ENCODE data around the gene MINDY3. TPM values are rescaled to one million over a fixed set of nuclear protein-coding genes. Genes with fewer than 3 reads are reported as not detected.
A peak's percentile ranks its signal among the peaks of the same experiment; 100 is the strongest.

The MINDY3 gene
- total and polyA plus RNA-seq, 7 donors: 15.0 to 39.2 (median 23.8) TPM

GRCh38 chr10:15859509-15859905 lies 800 bp downstream of the MINDY3 start:
- H3K27ac ChIP-seq: peak overlapping the region; percentile 74 to 83 (median 75)
- TF ChIP-seq POLR2AphosphoS5 (IDR thresholded peaks at IDR 0.05) (no peak), EP300 (IDR thresholded peaks at IDR 0.05) (no peak), POLR2A (IDR thresholded peaks at IDR 0.05) (no peak)
- TF ChIP-seq, protein P1, sequence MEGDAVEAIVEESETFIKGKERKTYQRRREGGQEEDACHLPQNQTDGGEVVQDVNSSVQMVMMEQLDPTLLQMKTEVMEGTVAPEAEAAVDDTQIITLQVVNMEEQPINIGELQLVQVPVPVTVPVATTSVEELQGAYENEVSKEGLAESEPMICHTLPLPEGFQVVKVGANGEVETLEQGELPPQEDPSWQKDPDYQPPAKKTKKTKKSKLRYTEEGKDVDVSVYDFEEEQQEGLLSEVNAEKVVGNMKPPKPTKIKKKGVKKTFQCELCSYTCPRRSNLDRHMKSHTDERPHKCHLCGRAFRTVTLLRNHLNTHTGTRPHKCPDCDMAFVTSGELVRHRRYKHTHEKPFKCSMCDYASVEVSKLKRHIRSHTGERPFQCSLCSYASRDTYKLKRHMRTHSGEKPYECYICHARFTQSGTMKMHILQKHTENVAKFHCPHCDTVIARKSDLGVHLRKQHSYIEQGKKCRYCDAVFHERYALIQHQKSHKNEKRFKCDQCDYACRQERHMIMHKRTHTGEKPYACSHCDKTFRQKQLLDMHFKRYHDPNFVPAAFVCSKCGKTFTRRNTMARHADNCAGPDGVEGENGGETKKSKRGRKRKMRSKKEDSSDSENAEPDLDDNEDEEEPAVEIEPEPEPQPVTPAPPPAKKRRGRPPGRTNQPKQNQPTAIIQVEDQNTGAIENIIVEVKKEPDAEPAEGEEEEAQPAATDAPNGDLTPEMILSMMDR (IDR thresholded peaks at IDR 0.05): no peak
- H3K9me3 ChIP-seq: no peaks in the 10 kb centered on the region
- intact Hi-C loops (cut with DNase I): no loop called here
- no peaks in the 10 kb centered on the region for H3K36me3 ChIP-seq
- no peaks in the 10 kb centered on the region for H3K27me3 ChIP-seq
- peaks cover 0 to 38% (median 24%) of the 10 kb centered on the region in 4 donors for H3K4me1 ChIP-seq
- WGBS, 2 donors: 2 to 13% methylated on average over 10 of the region's 10 CpGs
- peak overlapping the region; percentile 67 to 93 (median 80) for H3K4me3 ChIP-seq
- no peak for DNase-seq

DNA sequence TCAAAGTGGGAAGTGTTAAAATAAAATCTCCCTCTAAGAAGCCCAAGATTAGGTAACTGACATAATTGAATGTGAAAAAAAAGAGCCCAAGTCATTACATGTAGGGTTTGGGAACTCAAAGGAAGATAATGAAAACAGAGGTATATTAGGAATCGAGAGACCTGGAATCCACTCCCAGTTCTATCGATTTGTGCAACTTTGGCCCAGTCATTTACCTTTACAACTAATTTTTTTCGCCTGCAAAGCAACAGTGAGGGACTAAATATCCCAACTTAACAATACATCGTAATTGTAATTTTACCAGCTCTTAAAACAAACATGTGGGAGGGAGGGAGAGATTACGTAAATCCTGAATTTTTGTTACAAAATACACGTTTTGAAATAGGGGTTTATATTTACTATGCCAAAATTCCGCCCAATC lies 1.4 kb downstream of the MINDY3 start:
- Histone ChIP-seq H3K4me1 (peaks cover 0 to 38% (median 24%) of the 10 kb centered on the region in 4 donors), H3K27me3 (no peaks in the 10 kb centered on the region), H3K9me3 (no peaks in the 10 kb centered on the region), H3K36me3 (no peaks in the 10 kb centered on the region), H3K4me3 (peak overlapping the region in 3 of 4 donors; percentile 67 to 93 (median 78)), H3K27ac (no peak overlapping the region)
- 65 to 75% methylated on average over 7 of the region's 7 CpGs for WGBS, 2 donors
- intact Hi-C loops (cut with DNase I): no loop called here
- no peak for DNase-seq
- TF ChIP-seq EP300 (IDR thresholded peaks at IDR 0.05) (no peak), POLR2AphosphoS5 (IDR thresholded peaks at IDR 0.05) (no peak), POLR2A (IDR thresholded peaks at IDR 0.05) (no peak)
- TF ChIP-seq, protein P1 (IDR thresholded peaks at IDR 0.05): no peak

GRCh38 chr10:15857107-15857575 lies 3.2 kb downstream of the MINDY3 start:
- Histone ChIP-seq H3K4me1 (peaks cover 0 to 42% (median 24%) of the 10 kb centered on the region in 4 donors), H3K27ac (no peak overlapping the region), H3K36me3 (no peaks in the 10 kb centered on the region), H3K27me3 (no peaks in the 10 kb centered on the region), H3K4me3 (no peak overlapping the region), H3K9me3 (no peaks in the 10 kb centered on the region)
- DNase-seq: no peak
- 16 to 67% methylated on average over 2 of the region's 2 CpGs for WGBS, 2 donors
- TF ChIP-seq POLR2AphosphoS5 (IDR thresholded peaks at IDR 0.05) (no peak), POLR2A (IDR thresholded peaks at IDR 0.05) (no peak)
- intact Hi-C loops (cut with DNase I): no loop called here

DNA sequence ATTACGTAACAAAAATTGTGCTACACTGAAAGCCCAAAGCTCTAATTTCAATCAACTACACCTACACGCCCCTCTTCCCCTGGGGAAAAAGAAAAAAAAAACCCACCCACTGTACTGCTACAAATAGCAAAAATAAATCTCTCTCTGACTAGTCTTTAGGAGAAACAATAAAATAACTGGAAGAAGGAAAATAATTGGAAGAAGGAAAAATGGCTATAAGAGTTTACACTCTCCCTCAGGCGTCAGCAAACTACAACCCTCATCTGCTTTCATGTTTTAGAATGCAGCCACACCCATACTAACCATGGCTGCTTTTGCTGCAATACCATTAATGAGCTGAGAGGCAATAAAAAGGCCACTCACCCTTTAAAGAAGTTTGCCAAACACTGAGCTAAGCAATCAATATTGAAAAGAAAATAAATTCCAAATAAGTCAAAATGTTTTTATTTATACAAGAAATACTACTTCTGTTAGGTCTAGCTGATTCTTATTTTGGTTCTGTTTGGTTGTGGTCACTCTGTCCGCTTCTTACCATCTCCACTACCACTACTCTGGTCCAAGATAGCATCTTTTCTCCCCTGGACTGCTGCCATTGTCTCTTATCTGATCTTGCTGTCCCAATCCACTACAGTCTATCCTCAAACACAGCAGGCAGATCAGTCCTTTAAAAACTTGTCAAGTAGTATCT lies 3.8 kb downstream of the MINDY3 start:
- 69 to 79% methylated on average over 4 of the region's 4 CpGs for WGBS, 2 donors
- Histone ChIP-seq H3K27me3 (no peaks in the 10 kb centered on the region), H3K36me3 (no peaks in the 10 kb centered on the region), H3K27ac (no peak overlapping the region), H3K9me3 (no peaks in the 10 kb centered on the region), H3K4me1 (peaks cover 0 to 46% (median 24%) of the 10 kb centered on the region in 4 donors), H3K4me3 (no peak overlapping the region)
- no peak for DNase-seq
- TF ChIP-seq, protein P1 (IDR thresholded peaks at IDR 0.05): no peak
- TF ChIP-seq POLR2AphosphoS5 (IDR thresholded peaks at IDR 0.05): no peak
- no peak for TF ChIP-seq EP300 (IDR thresholded peaks at IDR 0.05)
- no peak for TF ChIP-seq POLR2A (IDR thresholded peaks at IDR 0.05)
- intact Hi-C loops (cut with DNase I): no loop called here

DNA sequence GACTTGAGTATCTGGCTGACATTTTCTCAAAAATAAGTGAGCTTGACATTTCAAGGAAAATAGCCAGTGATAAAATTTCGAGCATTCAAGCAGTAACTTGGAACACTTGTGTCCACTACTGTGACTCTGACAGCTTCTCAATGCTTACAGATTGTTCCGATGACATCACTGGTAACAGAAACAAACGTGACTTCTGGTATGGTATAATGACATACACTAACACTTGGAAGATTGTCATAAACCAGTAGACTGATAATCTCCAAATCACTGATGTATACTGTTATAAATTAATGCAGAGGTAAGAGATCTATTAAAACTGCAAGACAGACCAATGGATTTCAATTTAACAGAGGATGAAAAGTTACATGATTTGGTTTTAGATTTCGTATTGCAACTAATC lies 6.5 kb downstream of the MINDY3 start:
- H3K4me1 ChIP-seq: peaks cover 0 to 33% (median 14%) of the 10 kb centered on the region in 4 donors
- intact Hi-C loops (cut with DNase I): no loop called here

More for the DNA sequence above, 6.5 kb downstream of the MINDY3 start:
- Histone ChIP-seq H3K27me3 (no peaks in the 10 kb centered on the region), H3K9me3 (no peaks in the 10 kb centered on the region), H3K36me3 (no peaks in the 10 kb centered on the region), H3K27ac (no peak overlapping the region), H3K4me3 (no peak overlapping the region)
- 73 to 87% methylated on average over 4 of the region's 4 CpGs for WGBS, 2 donors
- no peak for DNase-seq
- TF ChIP-seq POLR2AphosphoS5 (IDR thresholded peaks at IDR 0.05): no peak
- TF ChIP-seq, protein P1 (IDR thresholded peaks at IDR 0.05): no peak
